PC-9 (cell line): ENCODE measurements around the gene DOCK6. TPM values are rescaled to one million over a fixed set of nuclear protein-coding genes. Genes with fewer than 3 reads are reported as not detected.

Experiments
- BruUV-seq: library from RNA; stranded (reverse); fragments of 400-500 nt; replicated peaks from 2 replicates; lab custom pipeline; 2021; lab: Mats Ljungman, UMichigan
- CTCF ChIA-PET: fragments of 300-600 bp; sonication (Branson Sonifier 250); formaldehyde crosslinking; loops from one replicate; lab custom pipeline; 2022; ENCODE audit warnings: antibody characterized with exemption; lab: Charles Lee
- POLR2A ChIA-PET: fragments of 300-600 bp; sonication (Branson Sonifier 250); formaldehyde crosslinking; loops from one replicate; lab custom pipeline; 2022; ENCODE audit warnings: antibody characterized with exemption; ENCODE audit not compliant: unreplicated experiment; lab: Charles Lee
- DNase-seq, 2 experiments: peaks; one replicate each; pipeline versions ENCODE4 v3.0.0 to v3.0.0-alpha.2; 2015 to 2022; ENCODE audit warnings: mixed read lengths in 1 of 2
- H2AFZ ChIP-seq: fragments of 200-600 bp; sonication (generic); 2 replicates; pipeline ENCODE4 v1.8.1; 2017; ENCODE audit warnings: antibody characterized with exemption
- H3F3A ChIP-seq: fragments of 200-600 bp; sonication (generic); 2 replicates; pipeline ENCODE4 v1.8.1; 2017; ENCODE audit warnings: antibody characterized with exemption, mild to moderate bottlenecking, low read depth; ENCODE audit not compliant: insufficient read depth
- H3K27ac ChIP-seq: fragments of 200-600 bp; sonication (generic); 2 replicates; pipeline ENCODE4 v1.6.1; 2016; ENCODE audit warnings: mixed run types
- H3K27me3 ChIP-seq: fragments of 200-600 bp; sonication (generic); 2 replicates; pipeline ENCODE4 v1.6.1; 2016; ENCODE audit warnings: low read depth, mixed run types; ENCODE audit not compliant: insufficient read depth
- H3K36me3 ChIP-seq: fragments of 200-600 bp; sonication (generic); 2 replicates; pipeline ENCODE4 v1.6.1; 2016; ENCODE audit warnings: low read depth, mixed run types
- H3K4me1 ChIP-seq: fragments of 200-600 bp; sonication (generic); replicated peaks from 2 replicates; pipeline ENCODE4 v1.6.1; 2016; ENCODE audit warnings: mixed run types; ENCODE audit not compliant: insufficient read depth
- H3K4me2 ChIP-seq: fragments of 200-600 bp; sonication (generic); 2 replicates; pipeline ENCODE4 v1.6.1; 2017; ENCODE audit warnings: mixed run types
- H3K4me3 ChIP-seq: fragments of 200-600 bp; sonication (generic); 2 replicates; pipeline ENCODE4 v1.6.1; 2016; ENCODE audit warnings: mixed run types
- H3K79me2 ChIP-seq: fragments of 200-600 bp; sonication (generic); 2 replicates; pipeline ENCODE4 v1.6.1; 2017; ENCODE audit warnings: low read depth, mixed run types
- H3K9me2 ChIP-seq: fragments of 200-600 bp; sonication (generic); 2 replicates; pipeline ENCODE4 v1.8.1; 2017; ENCODE audit warnings: mild to moderate bottlenecking; ENCODE audit not compliant: insufficient read depth
- H3K9me3 ChIP-seq: fragments of 200-600 bp; sonication (generic); 2 replicates; pipeline ENCODE4 v1.8.1; 2016; ENCODE audit warnings: low read depth; ENCODE audit not compliant: insufficient read depth
- H4K20me1 ChIP-seq: fragments of 200-600 bp; sonication (generic); 2 replicates; pipeline ENCODE4 v1.8.1; 2017; ENCODE audit not compliant: insufficient read depth
- CTCF ChIP-seq: fragments of 200-600 bp; sonication (generic); conservative IDR thresholded peaks from 2 replicates; pipeline ENCODE4 v1.6.1; 2017; ENCODE audit warnings: mixed run types, antibody characterized with exemption, mild to moderate bottlenecking, moderate library complexity
- EZH2 ChIP-seq: fragments of 200-600 bp; sonication (generic); IDR thresholded peaks from 2 replicates; pipeline ENCODE4 v1.8.0; 2017; ENCODE audit warnings: antibody characterized with exemption, low read depth
- intact Hi-C: fragments of 100-400 bp; cut with micrococcal nuclease; formaldehyde crosslinking; loops from one replicate; pipeline ENCODE4 v1.10.0; 2022; ENCODE audit not compliant: unreplicated experiment
- total RNA-seq: library from RNA; stranded (reverse); gene quantifications from 2 replicates; pipeline ENCODE4 v1.2.3, GENCODE V29; 2021

Gene DOCK6
- total RNA-seq, 1 experiment from 2014 or later = 32.5 TPM

DNA sequence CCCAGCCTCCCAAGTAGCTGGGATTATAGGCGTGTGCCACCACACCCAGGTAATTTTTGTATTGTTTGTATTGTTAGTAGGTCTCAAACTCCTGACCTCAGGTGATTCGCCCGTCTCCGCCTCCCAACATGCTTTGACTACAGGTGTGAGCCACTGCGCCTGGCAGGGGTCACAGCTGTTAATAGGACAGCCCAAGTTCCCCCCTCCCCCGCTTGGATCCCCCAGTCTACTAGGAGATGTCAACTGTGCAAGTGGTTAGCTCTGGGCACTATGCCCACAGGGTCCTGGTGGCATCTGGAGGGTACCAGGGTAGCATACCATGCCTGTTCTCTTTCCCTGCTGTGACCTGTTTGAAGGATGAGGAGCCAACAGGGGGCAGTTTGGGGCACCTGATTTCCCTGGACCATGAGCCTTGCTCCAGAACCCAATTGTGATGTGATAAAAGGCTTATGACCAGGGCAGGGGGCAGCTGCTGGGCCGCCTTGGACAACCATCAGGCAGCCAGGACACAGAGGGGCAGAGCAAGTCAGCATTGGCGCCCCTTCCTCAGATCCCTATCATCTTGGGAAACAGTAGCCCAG, 33.4 kb upstream of the DOCK6 start, which contains the start of gene TSPAN16:
Gene TSPAN16, plus strand, starts transcription at position 496 of the 581 bp plus-strand sequence. CDS start 138 bp downstream, outside the sequence.
- DNase-seq = no peak

GRCh38 chr19:11295180-11295579, 32.9 kb upstream of the DOCK6 start:
- Histone ChIP-seq H3K4me2 (no peak overlapping the region), H3K9me2 (no peaks in the 10 kb centered on the region), H3K4me3 (no peak overlapping the region), H3K27ac (no peak overlapping the region), H3K9me3 (no peaks in the 10 kb centered on the region), H3K4me1 (peaks cover 30% of the 10 kb centered on the region), H3K79me2 (no peaks in the 10 kb centered on the region), H3K27me3 (no peaks in the 10 kb centered on the region), H3K36me3 (no peaks in the 10 kb centered on the region), H3F3A (peaks cover 23% of the 10 kb centered on the region), H4K20me1 (no peaks in the 10 kb centered on the region), H2AFZ (no peak overlapping the region)
- CTCF ChIA-PET = interaction anchor here (0.5 kb wide), 1 partner anchor 89 kb away, joined by 7 read pairs; the partner anchor contains the start of gene EPOR
- intact Hi-C loops = loop anchor here (2.0 kb wide), 4 partner anchors 50 to 292 kb away; partner anchors contain the start of gene SWSAP1
- no TSS peak for BruUV-seq
- TF ChIP-seq EZH2 (no peak), CTCF (no peak)
- DNase-seq = no peak
- POLR2A ChIA-PET = no interaction called here

More for the DNA sequence above, 33.4 kb upstream of the DOCK6 start, which contains the start of gene TSPAN16:
- Histone ChIP-seq H4K20me1 (no peaks in the 10 kb centered on the region), H3F3A (peaks cover 20% of the 10 kb centered on the region), H3K4me1 (peaks cover 30% of the 10 kb centered on the region), H3K9me3 (no peaks in the 10 kb centered on the region), H3K27me3 (no peaks in the 10 kb centered on the region), H2AFZ (no peak within 1 kb of the TSS), H3K9me2 (no peaks in the 10 kb centered on the region), H3K36me3 (no peaks in the 10 kb centered on the region), H3K4me3 (no peak within 1 kb of the TSS), H3K27ac (no peak within 1 kb of the TSS), H3K4me2 (no peak within 1 kb of the TSS), H3K79me2 (no peaks in the 10 kb centered on the region)
- no peak; the same call in 1 of the 2 replicates for TF ChIP-seq CTCF
- TF ChIP-seq EZH2 = no peak
- no TSS peak for BruUV-seq
- ChIA-PET CTCF (interaction anchor here (0.5 to 0.7 kb wide), 2 partner anchors 53 to 88 kb away, joined by 3 to 7 read pairs; partner anchors contain the start of gene EPOR), POLR2A (interaction anchor here (0.6 kb wide), 1 partner anchor 44 kb away, joined by 5 read pairs; the partner anchor contains the start of gene RAB3D)
- intact Hi-C loops = loop anchor here (2.0 kb wide), 4 partner anchors 49 to 291 kb away; partner anchors contain the start of gene SWSAP1

- no peaks in the 10 kb centered on the region for H4K20me1 ChIP-seq
- H3K4me1 ChIP-seq = peaks cover 30% of the 10 kb centered on the region
- peak; percentile 93 to 99 for DNase-seq
- ChIA-PET POLR2A (interaction anchor here (0.6 to 1.0 kb wide), 4 partner anchors 81 to 125 kb away, joined by 3 to 11 read pairs (median 6); partner anchors contain the start of genes EPOR and SWSAP1), CTCF (interaction anchor here (0.6 to 1.1 kb wide), 12 partner anchors 22 to 366 kb away, joined by 3 to 24 read pairs (median 4); partner anchors contain the start of genes CCDC159, ODAD3, PRKCSH and SWSAP1)
- TF ChIP-seq EZH2 (no peak), CTCF (peak; percentile 99)
- intact Hi-C loops = loop anchor here (2.0 kb wide), 5 partner anchors 51 to 293 kb away; partner anchors contain the start of gene SWSAP1
- peak overlapping the region; percentile 61; the same call in 1 of the 2 replicates for H2AFZ ChIP-seq
- H3K27ac ChIP-seq = 0 out of 2 replicates have a peak overlapping the region, but pooled peaks have one; percentile 30
- no peaks in the 10 kb centered on the region for H3K79me2 ChIP-seq
- peaks cover 27% of the 10 kb centered on the region for H3F3A ChIP-seq
- H3K9me2 ChIP-seq = no peaks in the 10 kb centered on the region
- peak overlapping the region; percentile 37; the same call in 1 of the 2 replicates for H3K4me3 ChIP-seq
- H3K27me3 ChIP-seq = no peaks in the 10 kb centered on the region
- H3K36me3 ChIP-seq = no peaks in the 10 kb centered on the region
- peak overlapping the region; percentile 78 for H3K4me2 ChIP-seq
- BruUV-seq = no TSS peak
- H3K9me3 ChIP-seq = no peaks in the 10 kb centered on the region
Measured at GRCh38 chr19:11293433-11294389, 31.4 kb upstream of the DOCK6 start.
